Activated CD8-positive, alpha-beta memory T cell treated with anti-CD3 and anti-CD28 coated beads, Interleukin-2, amount 50 U/mL, for 24 hours (primary cell): ENCODE results near the gene ME3.
"Not testable (repeated sequence)": the region's sequence is repeated elsewhere in the genome, so short reads cannot be mapped to it uniquely, and the experiment has no call there.

Experiments used
- DNase-seq: peaks from one replicate; pipeline ENCODE4 v3.0.0-alpha.2; 2020; ENCODE audit errors: extremely low read depth

Gene ME3

DNA sequence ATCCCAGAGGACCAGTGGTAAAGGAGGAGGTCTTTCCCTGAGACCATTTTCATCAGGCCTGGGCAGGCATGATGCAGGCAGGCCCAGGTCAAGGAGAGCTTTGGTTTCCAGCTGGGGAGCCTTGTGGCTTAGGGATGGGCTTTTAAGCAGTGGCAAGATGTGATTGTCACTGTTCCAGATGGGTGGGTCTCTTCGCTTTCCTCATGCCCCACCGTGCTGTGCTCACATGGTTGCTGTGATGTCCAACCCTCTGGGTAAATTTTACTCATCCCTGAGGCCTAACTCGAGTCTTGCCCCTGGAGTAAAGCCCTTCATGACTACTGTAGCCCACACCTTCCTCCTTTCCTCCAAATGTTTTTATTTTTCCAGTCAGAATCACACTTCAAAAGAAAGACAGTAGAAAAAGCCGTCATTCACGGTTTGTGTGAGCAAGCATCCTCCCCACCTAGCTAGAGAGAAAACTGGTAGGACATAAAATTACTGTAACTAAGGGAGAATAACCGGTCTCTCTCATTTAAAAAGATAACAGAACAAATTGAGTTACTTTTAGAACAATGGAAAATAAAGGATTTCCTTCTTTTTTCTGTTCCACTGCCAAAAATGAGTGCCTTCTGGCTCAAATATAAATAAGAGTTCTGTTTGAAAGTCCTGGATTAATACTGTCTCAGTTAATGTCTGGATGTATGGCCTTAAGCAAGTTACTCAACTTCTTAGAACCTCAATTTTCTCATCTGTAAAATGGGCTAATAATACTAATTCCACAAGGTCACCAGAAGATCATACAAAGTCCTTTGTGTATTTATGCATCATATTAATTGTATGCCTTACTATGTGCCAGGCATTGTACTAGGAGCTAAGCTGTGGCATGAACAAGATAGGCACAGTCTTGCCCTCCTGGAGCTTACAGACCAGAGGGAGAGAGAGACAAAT lies 84.9 kb downstream of the ME3 start:
- DNase-seq: no peak

DNA sequence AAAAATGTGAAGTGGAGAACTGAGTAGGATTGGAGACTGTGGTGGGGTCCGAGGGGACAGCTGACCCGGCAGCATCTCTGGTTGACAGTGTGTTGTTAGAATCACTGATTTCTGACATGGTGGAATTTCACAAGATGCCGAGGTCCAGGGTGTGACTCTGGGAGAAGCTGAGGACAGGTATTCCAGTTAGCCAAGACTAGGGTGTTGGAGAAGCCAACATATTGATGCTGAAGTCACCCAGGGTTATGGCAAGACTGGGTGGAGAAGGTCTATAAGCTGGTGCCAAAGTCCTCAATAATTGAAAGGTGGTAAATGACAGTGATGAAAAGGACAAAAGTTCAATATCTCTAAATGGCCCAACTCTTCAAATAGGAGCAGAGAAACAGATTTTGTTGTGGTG lies 86.1 kb downstream of the ME3 start:
- no peak for DNase-seq

GRCh38 chr11:86582898-86583297 lies 89.5 kb downstream of the ME3 start:
- no peak for DNase-seq

GRCh38 chr11:86580535-86580934 lies 91.9 kb downstream of the ME3 start:
- no peak for DNase-seq

GRCh38 chr11:86579406-86579731 lies 93.0 kb downstream of the ME3 start:
- DNase-seq: no peak

GRCh38 chr11:86578727-86579405 lies 93.5 kb downstream of the ME3 start:
- DNase-seq: no peak

DNA sequence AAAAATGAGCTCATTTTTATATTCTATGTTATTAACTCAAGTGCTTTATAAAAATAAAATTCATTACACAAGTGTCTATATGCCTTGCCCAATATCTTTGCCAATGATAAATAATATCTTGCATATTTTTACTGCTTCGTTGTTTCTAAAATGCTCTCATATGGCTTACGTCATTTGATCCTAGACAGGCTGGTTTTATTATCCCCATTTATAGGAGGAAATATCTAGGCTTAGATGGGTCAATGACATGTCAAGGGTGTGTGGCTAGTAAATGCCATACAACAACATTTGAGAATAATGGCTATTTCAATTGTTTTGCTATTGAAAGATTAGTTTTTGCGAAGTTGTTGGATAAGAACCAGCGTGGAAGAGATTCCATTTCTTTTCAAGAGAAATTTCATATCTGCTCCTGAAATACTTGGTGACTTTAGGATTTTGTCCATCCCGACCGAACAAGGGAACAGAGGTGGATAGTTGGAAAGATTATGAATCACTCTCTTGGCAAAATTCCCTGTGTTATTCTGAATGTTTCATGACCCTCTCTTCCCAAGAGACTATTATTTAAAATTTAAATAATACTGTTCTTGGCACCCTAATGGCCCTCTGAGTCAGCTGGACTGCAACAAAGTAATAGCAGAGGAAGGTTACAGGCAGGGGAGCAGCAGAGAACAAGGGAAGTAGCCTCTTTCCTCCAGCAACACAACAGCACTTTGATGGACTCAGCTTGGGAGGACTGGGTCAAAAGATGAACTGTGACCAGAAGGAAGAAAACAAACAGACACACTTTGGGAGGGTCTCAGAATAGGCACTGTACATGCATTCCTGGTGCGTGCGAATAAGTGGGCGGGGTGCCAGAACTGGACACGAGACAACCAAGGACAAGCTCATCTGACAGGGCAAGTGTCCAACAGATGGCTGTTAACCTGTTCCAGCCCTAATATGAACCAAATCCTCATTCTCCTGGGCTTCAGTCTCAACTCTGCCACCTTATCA lies 94.5 kb downstream of the ME3 start:
- DNase-seq: no peak

GRCh38 chr11:86576946-86577624 lies 95.3 kb downstream of the ME3 start:
- DNase-seq: no peak

GRCh38 chr11:86575927-86576326 lies 96.5 kb downstream of the ME3 start:
- no peak for DNase-seq

GRCh38 chr11:86575208-86575855 lies 97.1 kb downstream of the ME3 start:
- DNase-seq: no peak

DNA sequence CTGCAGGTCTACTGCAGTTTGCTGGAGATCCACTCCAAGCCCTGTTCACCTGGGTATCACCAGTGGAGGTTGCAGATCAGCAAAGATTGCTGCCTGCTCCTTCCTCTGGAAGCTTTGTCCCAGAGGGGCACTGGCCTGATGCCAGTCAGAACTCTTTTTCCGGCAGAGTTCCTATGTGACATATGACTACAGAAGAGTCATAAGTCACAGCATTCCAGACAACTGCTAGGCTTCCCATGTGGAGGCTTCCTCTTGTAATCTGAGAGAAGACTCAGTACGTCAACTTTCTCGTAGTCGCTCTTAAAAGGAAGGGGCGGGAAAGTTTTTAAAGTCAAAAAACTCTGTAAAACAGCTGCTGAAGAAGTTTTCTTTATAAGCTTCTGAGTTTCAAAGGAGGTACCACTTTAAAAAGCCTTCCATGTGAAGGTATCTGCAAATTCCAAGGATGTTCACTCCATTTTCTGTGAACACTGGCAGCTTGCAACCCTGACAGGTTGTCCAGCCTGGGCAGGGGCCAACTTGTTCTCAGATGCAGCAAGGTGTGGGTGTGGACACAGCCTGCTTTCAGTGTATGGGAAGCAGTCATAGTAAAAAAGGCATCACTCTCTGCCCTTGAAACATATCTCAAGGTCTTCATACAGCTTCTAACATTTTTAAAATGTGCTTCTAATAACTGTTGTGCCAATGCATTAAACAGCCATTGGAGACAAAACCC lies 97.8 kb downstream of the ME3 start:
- no peak for DNase-seq

- DNase-seq: no peak
Observed at GRCh38 chr11:86571273-86571948, 101.0 kb downstream of the ME3 start.

GRCh38 chr11:86570451-86570850 lies 102.0 kb downstream of the ME3 start:
- DNase-seq: no peak

- DNase-seq: no peak
Observed at GRCh38 chr11:86570020-86570419, 102.4 kb downstream of the ME3 start.

DNA sequence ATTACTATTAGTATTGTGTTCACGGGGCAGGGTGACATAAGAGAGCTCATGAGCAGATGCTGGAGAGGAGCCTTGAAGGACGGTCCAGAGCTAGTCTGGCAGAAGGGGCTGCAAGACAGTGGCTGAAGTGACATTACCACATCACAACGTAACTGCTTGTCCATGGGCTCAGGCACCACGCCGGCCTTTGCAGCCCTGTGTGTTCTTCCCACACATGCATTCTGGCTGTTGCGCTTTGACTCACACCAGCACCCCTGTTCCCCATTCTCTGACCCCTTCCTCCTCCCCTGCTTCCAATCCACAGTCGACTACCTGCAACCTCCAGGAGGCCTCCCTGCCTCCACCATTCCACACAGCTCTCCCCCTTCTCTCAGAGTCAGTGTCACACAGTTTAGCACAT lies 103.3 kb downstream of the ME3 start:
- no peak for DNase-seq

DNA sequence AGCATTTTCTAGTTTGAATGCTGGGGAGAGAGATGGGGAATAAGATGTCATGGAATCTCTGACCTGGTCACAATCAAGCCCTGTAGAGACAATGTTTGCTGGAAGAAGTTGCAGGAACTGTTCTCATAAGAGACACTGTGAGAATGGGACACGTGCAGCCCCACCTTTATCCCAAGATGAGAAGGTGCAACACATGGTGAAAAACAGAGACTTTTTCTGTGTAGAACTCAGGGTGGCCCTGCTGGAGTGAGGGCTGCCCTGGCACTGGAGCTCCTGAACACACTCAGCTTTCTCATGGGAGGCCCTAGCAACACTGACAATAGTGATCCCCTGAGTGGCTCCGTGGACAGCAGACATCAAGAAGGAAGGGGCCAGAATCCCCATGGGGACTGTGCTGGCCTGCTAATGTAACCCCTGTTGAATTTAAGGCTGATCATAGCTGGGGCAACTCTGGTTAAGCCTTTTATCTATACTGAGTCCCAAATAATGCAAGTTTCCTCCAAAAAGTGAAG lies 106.6 kb downstream of the ME3 start:
- DNase-seq: no peak

DNA sequence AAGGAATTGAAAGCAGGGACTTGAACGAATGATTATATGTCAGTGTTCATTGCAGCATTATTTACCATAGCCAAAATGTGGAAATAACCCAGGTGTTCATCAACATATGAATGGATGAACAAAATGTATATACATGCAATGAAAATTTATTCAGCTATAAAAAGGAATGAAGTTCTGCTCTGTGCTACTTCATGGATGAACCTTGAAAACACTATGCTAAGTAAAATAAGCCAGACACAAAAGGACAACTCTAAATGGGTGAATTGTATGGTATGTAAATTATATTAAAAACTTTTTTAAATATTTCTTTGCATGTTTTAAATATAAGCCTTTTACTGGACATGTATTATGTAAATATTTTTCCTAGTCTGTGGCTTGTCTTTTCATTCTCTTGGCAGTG lies 107.0 kb downstream of the ME3 start:
- DNase-seq: no peak

DNA sequence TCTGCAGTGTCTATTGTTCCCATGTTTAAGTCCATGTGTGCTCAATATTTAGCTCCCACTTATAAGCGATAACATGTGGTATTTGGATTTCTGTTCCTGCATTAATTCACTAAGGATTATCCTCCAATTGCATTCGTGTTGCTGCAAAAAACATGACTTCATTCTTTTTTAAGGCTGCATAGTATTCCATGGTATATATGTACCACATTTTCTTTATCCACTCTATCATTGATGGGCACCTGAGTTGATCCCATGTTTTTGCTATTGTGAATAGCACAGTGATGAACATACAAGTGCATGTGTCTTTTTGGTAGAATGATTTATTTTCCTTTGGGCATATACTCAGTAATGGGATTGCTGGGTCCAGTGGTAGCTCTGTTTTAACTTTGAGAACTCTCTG lies 109.6 kb downstream of the ME3 start:
- DNase-seq: not testable (repeated sequence)

GRCh38 chr11:86559311-86559945 lies 113.0 kb downstream of the ME3 start:
- DNase-seq: no peak
